Naive thymus-derived CD4-positive, alpha-beta T cell (primary cell): ENCODE data around the gene IRX2. TPM values are rescaled to one million over a fixed set of nuclear protein-coding genes. Genes with fewer than 3 reads are reported as not detected.

Experiments used
- ATAC-seq: fragments of 150-1000 bp; cut with Tn5 transposase; 2 replicates; pipeline ENCODE4 v1.10.0; 2021; ENCODE audit warnings: mild to moderate bottlenecking, moderate library complexity
- CTCF ChIA-PET: fragments of 350-600 bp; sonication (Branson Sonifier 250); formaldehyde crosslinking; loops from one replicate; lab custom pipeline; 2021; ENCODE audit warnings: antibody characterized with exemption; lab: Charles Lee
- POLR2A ChIA-PET: fragments of 350-600 bp; sonication (Branson Sonifier 250); formaldehyde crosslinking; loops from one replicate; lab custom pipeline; 2021; ENCODE audit warnings: antibody characterized with exemption, inconsistent platforms; lab: Charles Lee
- DNase-seq, 9 donors: peaks; one replicate each; pipeline versions ENCODE4 v3.0.0 to v3.0.0-alpha.2; 2020 to 2022; ENCODE audit warnings: mixed read lengths in 1 of 9
- H3K27ac ChIP-seq: one replicate; pipeline ENCODE4 v1.7.0; 2013; ENCODE audit warnings: mild to moderate bottlenecking, low read depth, low read length, moderate library complexity
- H3K27me3 ChIP-seq, 2 donors: one replicate each; pipeline ENCODE4 v1.7.0; 2013; ENCODE audit warnings: low read length in 2 of 2, mild to moderate bottlenecking in 2 of 2, moderate library complexity in 2 of 2; ENCODE audit not compliant: control insufficient read depth in 2 of 2, insufficient read depth in 2 of 2
- H3K36me3 ChIP-seq, 3 experiments: 1 replicate in 2 of 3; 2 replicates in 1 of 3; pipeline ENCODE4 v1.7.0; 2013; ENCODE audit warnings: low read length in 3 of 3, mild to moderate bottlenecking in 3 of 3, moderate library complexity in 1 of 3; ENCODE audit not compliant: insufficient read depth in 3 of 3, control insufficient read depth in 2 of 3
- H3K4me1 ChIP-seq, 2 donors: one replicate each; pipeline ENCODE4 v1.7.0; 2013; ENCODE audit warnings: low read length in 2 of 2, mild to moderate bottlenecking in 2 of 2, moderate library complexity in 1 of 2; ENCODE audit not compliant: control insufficient read depth in 2 of 2, insufficient read depth in 2 of 2
- H3K4me3 ChIP-seq: 2 replicates; pipeline ENCODE4 v1.7.0; 2013; ENCODE audit warnings: mild to moderate bottlenecking, low read length
- H3K9me3 ChIP-seq, 3 experiments: 1 replicate in 2 of 3; 2 replicates in 1 of 3; pipeline ENCODE4 v1.7.0; 2013; ENCODE audit warnings: low read length in 3 of 3; ENCODE audit not compliant: control insufficient read depth in 2 of 3
- H3K27ac Mint-ChIP-seq, 9 donors: one replicate each; pipeline ENCODE4 v1.8.0; 2020 to 2022; ENCODE audit warnings: mixed read lengths in 9 of 9, mild to moderate bottlenecking in 8 of 9, moderate library complexity in 5 of 9, inconsistent platforms in 2 of 9
- H3K27me3 Mint-ChIP-seq, 5 donors: one replicate each; pipeline ENCODE4 v1.8.0; 2021 to 2022; ENCODE audit warnings: mixed read lengths in 5 of 5, mild to moderate bottlenecking in 1 of 5
- H3K36me3 Mint-ChIP-seq, 5 donors: one replicate each; pipeline ENCODE4 v1.8.0; 2020 to 2022; ENCODE audit warnings: mixed read lengths in 5 of 5, mild to moderate bottlenecking in 3 of 5, inconsistent platforms in 1 of 5
- H3K4me1 Mint-ChIP-seq, 7 donors: one replicate each; pipeline ENCODE4 v1.8.0; 2020 to 2022; ENCODE audit warnings: mixed read lengths in 7 of 7, mild to moderate bottlenecking in 3 of 7, inconsistent platforms in 1 of 7
- H3K4me3 Mint-ChIP-seq, 10 donors: one replicate each; pipeline ENCODE4 v1.8.0; 2020 to 2022; ENCODE audit warnings: mild to moderate bottlenecking in 10 of 10, mixed read lengths in 10 of 10, moderate library complexity in 6 of 10, inconsistent platforms in 2 of 10
- H3K9me3 Mint-ChIP-seq, 11 donors: one replicate each; pipeline ENCODE4 v1.8.0; 2020 to 2022; ENCODE audit warnings: mixed read lengths in 11 of 11, mild to moderate bottlenecking in 4 of 11, inconsistent platforms in 1 of 11, moderate library complexity in 1 of 11
- intact Hi-C, 2 donors: fragments of 100-400 bp; cut with micrococcal nuclease; formaldehyde crosslinking; loops; one replicate each; pipeline ENCODE4 v1.15.1; 2023
- polyA plus RNA-seq, 2 donors: library from polyadenylated mRNA; unstranded; fragments of 300-500 nt; fragmentation: Illumina TruSeq; gene quantifications; one replicate each; pipeline ENCODE4 v1.2.3, GENCODE V29; 2021
- total RNA-seq, 6 experiments: library from RNA in 5 of 6; stranded (reverse) in 5 of 6; gene quantifications; 1 replicate in 5 of 6; 2 replicates in 1 of 6; pipeline ENCODE4 v1.2.3 and lab custom pipeline; 2021 to 2026

The IRX2 gene
- total and polyA plus RNA-seq, 7 experiments from 2014 or later: not detected

- H3K4me3 ChIP-seq: no peak overlapping the region
- intact Hi-C loops: no loop called here
- Mint-ChIP-seq H3K27ac (no peak overlapping the region), H3K27me3 (peaks cover 0 to 21% (median 4%) of the 10 kb centered on the region in 5 donors), H3K36me3 (no peaks in the 10 kb centered on the region), H3K9me3 (peaks cover 0 to 6% (median 0%) of the 10 kb centered on the region in 11 donors), H3K4me1 (peaks cover 0 to 3% (median 0%) of the 10 kb centered on the region in 7 donors), H3K4me3 (no peak overlapping the region)
- CTCF ChIA-PET: no interaction called here
- H3K27ac ChIP-seq: no peak overlapping the region
- ATAC-seq (no peak), DNase-seq (no peak)
- POLR2A ChIA-PET: no interaction called here
- H3K9me3 ChIP-seq: no peaks in the 10 kb centered on the region
- no peaks in the 10 kb centered on the region for H3K36me3 ChIP-seq
- no peaks in the 10 kb centered on the region for H3K27me3 ChIP-seq
- H3K4me1 ChIP-seq: no peaks in the 10 kb centered on the region
Measured at GRCh38 chr5:2704806-2705645, 46.5 kb downstream of the IRX2 start.

DNA sequence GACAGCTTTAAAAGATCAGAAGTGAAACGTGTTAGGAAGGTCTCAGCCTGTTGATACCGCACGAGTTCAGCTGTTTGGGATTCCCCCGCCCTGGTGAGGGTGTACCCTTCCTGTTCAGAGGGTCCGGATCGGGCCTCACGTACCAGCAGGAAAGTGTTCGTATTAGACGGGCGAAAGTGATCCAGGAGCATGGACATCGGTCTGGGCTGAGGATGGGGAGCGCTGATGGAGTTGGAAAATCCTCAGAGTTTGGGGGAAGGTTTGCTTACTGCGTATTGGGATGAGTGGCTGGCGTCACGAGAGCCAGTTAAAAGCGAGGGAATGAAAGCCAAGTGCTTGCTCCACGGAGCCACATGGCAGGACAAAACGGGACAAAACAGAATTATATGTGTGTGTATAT is 47.4 kb downstream of the IRX2 start:
- H3K4me1 Mint-ChIP-seq: peaks cover 0 to 3% (median 0%) of the 10 kb centered on the region in 7 donors
- H3K4me3 Mint-ChIP-seq: no peak overlapping the region
- peaks cover 0 to 6% (median 0%) of the 10 kb centered on the region in 11 donors for H3K9me3 Mint-ChIP-seq
- POLR2A ChIA-PET: no interaction called here
- peaks cover 0 to 21% (median 4%) of the 10 kb centered on the region in 5 donors for H3K27me3 Mint-ChIP-seq
- no peaks in the 10 kb centered on the region for H3K36me3 Mint-ChIP-seq
- Histone ChIP-seq H3K9me3 (no peaks in the 10 kb centered on the region), H3K27ac (no peak overlapping the region), H3K27me3 (no peaks in the 10 kb centered on the region), H3K36me3 (no peaks in the 10 kb centered on the region), H3K4me3 (no peak overlapping the region), H3K4me1 (no peaks in the 10 kb centered on the region)
- CTCF ChIA-PET: no interaction called here
- intact Hi-C loops: no loop called here
- ATAC-seq (no peak), DNase-seq (no peak)
- no peak overlapping the region for H3K27ac Mint-ChIP-seq

DNA sequence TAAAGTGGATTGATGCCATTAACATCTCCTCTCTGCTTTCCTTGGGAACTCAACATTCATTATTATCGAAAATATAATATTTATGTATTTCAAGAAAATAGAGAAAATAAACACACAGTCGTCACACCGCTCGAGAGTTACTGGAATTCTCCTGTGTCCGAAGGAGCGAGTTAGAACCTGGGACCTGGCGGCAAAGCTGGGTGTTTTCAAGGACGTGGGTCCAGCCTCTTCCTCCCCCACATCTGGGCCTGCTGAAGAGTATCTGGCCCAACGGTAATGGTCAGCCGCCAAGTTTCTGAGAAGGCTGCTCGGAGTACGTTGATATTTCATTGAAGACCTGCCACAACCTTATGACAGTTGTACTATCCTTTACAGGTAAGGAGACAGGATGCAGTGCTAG is 47.9 kb downstream of the IRX2 start:
- intact Hi-C loops: no loop called here
- Histone ChIP-seq H3K36me3 (no peaks in the 10 kb centered on the region), H3K4me1 (no peaks in the 10 kb centered on the region), H3K27ac (no peak overlapping the region), H3K9me3 (no peaks in the 10 kb centered on the region), H3K4me3 (no peak overlapping the region), H3K27me3 (no peaks in the 10 kb centered on the region)
- Mint-ChIP-seq H3K9me3 (peaks cover 0 to 10% (median 0%) of the 10 kb centered on the region in 11 donors), H3K27ac (no peak overlapping the region), H3K4me3 (no peak overlapping the region), H3K27me3 (peaks cover 0 to 26% (median 4%) of the 10 kb centered on the region in 5 donors), H3K4me1 (peaks cover 0 to 3% (median 0%) of the 10 kb centered on the region in 7 donors), H3K36me3 (no peaks in the 10 kb centered on the region)
- ATAC-seq (no peak), DNase-seq (no peak)
- CTCF ChIA-PET: no interaction called here
- POLR2A ChIA-PET: no interaction called here

GRCh38 chr5:2703041-2703440 is 48.4 kb downstream of the IRX2 start:
- no peaks in the 10 kb centered on the region for H3K36me3 ChIP-seq
- H3K4me1 ChIP-seq: no peaks in the 10 kb centered on the region
- Mint-ChIP-seq H3K27me3 (peaks cover 0 to 28% (median 4%) of the 10 kb centered on the region in 5 donors), H3K4me1 (peaks cover 0 to 3% (median 0%) of the 10 kb centered on the region in 7 donors), H3K36me3 (no peaks in the 10 kb centered on the region), H3K27ac (no peak overlapping the region), H3K4me3 (no peak overlapping the region), H3K9me3 (peaks cover 0 to 10% (median 0%) of the 10 kb centered on the region in 11 donors)
- H3K4me3 ChIP-seq: no peak overlapping the region
- H3K9me3 ChIP-seq: no peaks in the 10 kb centered on the region
- no peak overlapping the region for H3K27ac ChIP-seq
- ChIA-PET POLR2A (no interaction called here), CTCF (no interaction called here)
- ATAC-seq (no peak), DNase-seq (no peak)
- no peaks in the 10 kb centered on the region for H3K27me3 ChIP-seq
- intact Hi-C loops: no loop called here

GRCh38 chr5:2702096-2702879 is 49.2 kb downstream of the IRX2 start:
- H3K27me3 Mint-ChIP-seq: peaks cover 0 to 28% (median 4%) of the 10 kb centered on the region in 5 donors
- CTCF ChIA-PET: no interaction called here
- H3K36me3 Mint-ChIP-seq: no peaks in the 10 kb centered on the region
- no peaks in the 10 kb centered on the region for H3K4me1 ChIP-seq
- no peak overlapping the region for H3K27ac ChIP-seq
- H3K4me3 ChIP-seq: no peak overlapping the region
- POLR2A ChIA-PET: no interaction called here
- peaks cover 0 to 10% (median 0%) of the 10 kb centered on the region in 11 donors for H3K9me3 Mint-ChIP-seq
- DNase-seq (no peak), ATAC-seq (no peak)
- no peak overlapping the region for H3K27ac Mint-ChIP-seq
- no peaks in the 10 kb centered on the region for H3K9me3 ChIP-seq
- no peak overlapping the region for H3K4me3 Mint-ChIP-seq
- no peaks in the 10 kb centered on the region for H3K27me3 ChIP-seq
- H3K36me3 ChIP-seq: no peaks in the 10 kb centered on the region
- peaks cover 0 to 3% (median 0%) of the 10 kb centered on the region in 7 donors for H3K4me1 Mint-ChIP-seq
- intact Hi-C loops: no loop called here

- Mint-ChIP-seq H3K9me3 (peaks cover 0 to 10% (median 0%) of the 10 kb centered on the region in 11 donors), H3K36me3 (no peaks in the 10 kb centered on the region), H3K4me3 (no peak overlapping the region), H3K27ac (no peak overlapping the region), H3K4me1 (peaks cover 0 to 3% (median 0%) of the 10 kb centered on the region in 7 donors), H3K27me3 (peaks cover 0 to 28% (median 4%) of the 10 kb centered on the region in 5 donors)
- ChIA-PET CTCF (no interaction called here), POLR2A (no interaction called here)
- DNase-seq (no peak), ATAC-seq (no peak)
- intact Hi-C loops: no loop called here
- Histone ChIP-seq H3K27me3 (no peaks in the 10 kb centered on the region), H3K36me3 (no peaks in the 10 kb centered on the region), H3K4me1 (no peaks in the 10 kb centered on the region), H3K4me3 (no peak overlapping the region), H3K9me3 (no peaks in the 10 kb centered on the region), H3K27ac (no peak overlapping the region)
Measured at GRCh38 chr5:2701592-2701991, 49.9 kb downstream of the IRX2 start.
